ENCODE data around the gene LARP4B.

The LARP4B gene

DNA sequence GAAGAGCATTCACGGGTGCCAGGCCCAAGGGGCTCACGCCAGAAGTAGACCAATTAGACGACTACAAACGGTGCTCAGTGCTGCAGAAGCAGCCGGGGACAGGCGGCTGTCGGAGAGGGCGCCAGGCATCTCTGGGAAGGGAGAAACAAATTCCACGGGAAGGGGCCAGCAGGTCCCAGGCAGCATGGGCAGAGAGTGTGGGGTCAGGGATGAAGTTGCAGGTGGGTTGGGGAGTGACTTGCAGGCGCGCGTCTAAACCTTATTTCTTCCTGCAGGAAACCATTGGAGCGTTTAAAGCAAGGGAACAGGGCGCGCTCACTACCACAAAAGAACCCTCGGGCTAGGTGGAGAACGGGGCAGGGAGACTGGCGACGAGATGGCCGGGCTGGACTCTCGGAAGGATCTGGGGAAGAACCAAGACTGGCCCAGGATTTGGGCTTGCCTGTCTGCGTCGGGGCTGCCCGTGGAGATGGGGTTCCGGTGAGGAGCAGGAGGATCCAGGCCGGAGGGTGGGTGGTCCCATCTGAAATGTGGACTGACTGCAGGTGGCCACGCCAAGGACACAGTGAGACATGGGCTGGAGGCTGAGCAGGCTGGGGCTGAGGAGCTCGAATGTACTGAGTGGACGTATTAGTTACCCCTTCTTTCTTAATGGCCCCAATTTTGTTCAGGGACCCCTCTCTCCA is 125.7 kb downstream of the LARP4B start:
- no peak for DNase-seq

DNA sequence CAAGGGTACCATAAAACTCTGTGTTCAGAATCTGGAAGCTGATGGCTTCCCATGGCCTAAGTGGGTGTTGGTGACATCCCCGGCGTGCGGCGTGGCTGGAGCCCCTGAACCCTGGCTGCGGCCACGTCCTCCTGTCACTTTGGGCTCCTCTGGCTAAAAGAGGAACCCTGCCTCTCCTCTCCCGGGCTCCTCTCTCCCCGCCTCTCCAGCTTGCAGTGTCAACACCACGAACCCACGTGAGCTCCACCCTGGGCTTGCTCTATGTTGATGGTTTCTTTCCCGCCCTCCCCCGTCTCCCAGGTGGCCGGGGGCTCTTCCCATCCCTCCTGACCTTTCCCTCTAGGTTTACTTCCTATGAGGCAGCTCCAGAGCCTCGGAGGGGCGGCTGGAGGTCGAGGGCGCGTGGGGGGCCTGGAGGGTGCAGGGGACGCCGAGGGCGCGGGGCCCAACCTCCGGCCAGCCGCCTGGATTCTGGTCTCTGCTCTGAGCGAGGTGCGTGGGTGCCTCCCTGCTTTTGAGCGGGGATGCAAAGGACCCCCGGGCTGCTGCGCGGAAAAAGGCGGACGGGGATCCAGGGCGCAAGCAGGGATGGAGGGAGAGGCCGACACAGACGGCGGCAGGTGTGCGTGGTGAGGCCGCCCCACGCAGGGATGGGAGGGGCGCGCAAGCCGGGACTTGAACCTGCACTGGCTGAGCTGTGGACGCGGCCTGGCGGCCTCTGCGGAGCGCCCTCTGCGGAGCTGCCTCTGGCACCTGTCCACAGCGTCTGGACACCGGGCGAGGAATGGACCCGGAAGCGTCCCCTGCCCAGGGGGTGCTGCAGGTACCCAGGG is 126.5 kb downstream of the LARP4B start:
- DNase-seq: no peak

DNA sequence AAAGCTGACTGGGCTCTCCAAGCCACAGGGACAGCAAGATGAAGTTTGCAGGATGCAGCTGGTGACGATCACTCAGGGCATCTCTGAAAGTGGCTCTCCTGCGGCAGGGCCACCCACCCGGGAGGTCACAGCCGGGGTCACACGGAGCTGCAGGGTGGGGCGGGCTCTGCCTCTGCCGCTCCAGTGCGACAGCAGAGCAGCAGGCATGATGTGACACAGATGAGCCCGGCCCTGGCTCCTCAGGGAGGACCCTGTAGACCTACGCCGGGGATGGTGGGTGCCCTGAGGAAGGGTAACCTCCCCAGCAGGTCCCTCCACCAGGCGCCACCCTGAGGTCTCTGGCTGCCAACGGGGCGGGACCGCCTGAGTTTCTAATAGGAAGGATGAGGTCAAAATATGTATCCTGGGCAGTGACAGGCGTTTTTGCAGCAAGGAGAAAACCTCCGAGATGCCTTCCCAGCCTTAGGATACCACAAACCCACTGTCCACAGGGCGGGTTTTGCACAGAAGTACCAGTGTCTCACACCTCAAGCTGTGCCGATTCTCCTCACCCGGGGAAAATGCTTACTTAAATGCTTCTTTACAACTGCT is 127.2 kb downstream of the LARP4B start:
- no peak for DNase-seq

DNA sequence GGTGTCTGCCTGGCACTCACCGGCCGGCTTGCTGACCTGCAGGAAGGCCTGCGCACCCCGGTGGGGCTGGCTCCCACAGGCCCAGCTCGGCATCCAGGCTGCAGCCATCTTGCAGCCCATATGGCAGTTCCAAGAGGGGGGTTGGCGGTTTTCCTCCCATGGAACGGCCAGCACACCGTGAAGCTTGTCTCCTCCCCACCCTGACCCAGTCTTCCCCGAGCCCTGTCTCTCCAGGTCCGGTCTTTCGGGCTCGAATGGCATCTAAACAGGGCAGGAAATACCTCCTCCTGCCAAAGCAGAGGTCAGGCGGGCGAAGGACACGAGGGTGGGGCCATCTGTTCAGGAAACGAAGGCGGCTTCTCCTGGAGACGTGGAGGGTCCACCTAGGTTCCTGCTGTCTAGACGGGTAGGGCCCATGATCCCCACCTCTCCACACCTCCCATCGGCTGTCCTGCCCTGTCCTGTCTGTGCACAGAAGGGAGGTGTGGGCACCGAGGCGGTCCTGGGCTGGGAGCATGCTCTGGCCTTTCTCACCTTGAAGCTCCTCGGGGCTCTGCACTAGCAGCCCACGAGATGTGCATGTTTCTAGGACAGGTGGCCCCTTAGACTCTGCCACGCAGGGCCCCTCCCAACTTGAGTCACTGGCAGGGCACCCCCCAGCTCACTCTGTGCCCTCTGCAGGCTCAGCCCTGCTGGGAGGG is 128.3 kb downstream of the LARP4B start:
- no peak for DNase-seq

DNA sequence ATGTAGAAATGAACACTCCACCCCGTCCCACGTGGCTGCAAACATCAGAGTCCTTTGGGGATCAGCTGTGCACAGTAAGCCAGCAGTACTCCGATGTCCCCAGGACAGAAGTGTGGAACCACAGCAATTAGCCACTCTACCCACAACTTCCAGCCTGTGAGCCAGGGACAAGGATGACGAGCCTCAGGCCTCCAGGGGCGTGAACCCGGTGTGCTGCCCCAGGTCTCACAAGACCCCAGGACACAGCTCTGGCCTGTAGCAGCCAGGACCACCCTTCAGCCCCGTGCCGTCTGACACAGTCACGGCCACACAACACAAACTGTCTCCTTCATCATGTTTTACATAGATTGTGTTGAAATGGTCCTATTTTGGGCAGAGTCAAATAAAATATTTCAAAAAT is 129.0 kb downstream of the LARP4B start:
- no peak for DNase-seq

DNA sequence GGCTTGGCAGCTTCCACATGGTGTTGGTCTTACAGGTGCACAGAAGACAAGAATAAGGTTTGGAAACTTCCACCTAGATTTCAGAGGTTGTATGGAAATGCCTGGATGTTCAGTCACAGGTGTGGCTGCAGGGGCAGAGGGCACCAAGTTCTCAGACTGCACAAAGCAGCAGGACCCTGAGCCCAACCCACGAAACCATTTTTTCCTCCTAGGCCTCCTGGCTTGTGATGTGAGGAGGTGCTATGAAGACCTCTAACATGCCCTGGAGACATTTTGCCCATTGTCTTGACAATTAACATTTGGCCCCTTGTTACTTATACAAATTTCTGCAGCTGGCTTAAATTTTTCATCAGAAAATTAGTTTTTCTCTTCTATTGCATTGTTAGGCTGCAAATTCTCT is 134.3 kb downstream of the LARP4B start:
- DNase-seq: no peak

DNA sequence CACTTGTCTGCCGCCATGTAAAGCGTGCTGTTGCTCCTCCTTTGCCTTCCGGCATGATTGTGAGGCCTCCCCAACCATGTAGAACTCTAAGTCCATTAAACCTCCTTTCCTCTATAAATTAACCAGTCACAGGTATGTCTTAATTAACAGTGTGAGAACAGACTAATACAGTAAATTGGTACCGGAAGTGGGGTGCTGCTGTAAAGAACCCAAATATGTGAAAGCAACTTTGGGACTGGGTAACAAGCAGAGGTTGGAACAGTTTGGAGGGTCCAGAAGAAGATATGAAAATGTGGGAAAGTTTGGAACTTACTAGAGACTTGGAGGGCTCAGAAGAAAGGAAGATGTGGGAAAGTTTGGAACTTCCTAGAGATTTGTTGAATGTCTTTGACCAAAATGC is 135.3 kb downstream of the LARP4B start:
- DNase-seq: no peak

DNA sequence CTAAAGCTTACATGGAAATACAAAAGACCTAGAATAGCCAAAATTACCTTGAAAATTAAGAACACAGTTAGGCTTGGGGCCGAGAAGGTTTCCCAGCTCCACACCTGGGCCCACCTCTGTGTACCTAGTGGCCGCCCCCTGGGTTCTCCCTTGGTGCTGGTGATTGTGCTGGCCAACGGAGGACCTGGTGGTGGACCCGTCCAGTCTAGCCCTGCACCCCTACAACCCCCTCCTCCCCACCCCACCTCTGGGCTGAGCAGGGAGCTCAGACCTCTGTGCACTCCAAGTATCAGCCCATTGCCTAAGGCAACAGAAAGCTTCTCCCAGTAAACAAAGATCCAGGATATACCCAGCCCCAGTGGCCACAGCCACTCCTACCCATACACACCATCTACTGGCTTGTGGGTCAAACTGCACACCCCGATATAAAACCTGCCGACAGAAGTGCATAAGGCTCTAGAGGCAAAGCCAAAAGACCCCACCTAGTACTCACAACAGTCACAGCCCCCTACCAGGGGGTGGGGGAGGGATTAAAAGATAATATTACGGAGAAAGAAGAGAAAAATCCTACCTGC is 137.0 kb downstream of the LARP4B start:
- no peak for DNase-seq

DNA sequence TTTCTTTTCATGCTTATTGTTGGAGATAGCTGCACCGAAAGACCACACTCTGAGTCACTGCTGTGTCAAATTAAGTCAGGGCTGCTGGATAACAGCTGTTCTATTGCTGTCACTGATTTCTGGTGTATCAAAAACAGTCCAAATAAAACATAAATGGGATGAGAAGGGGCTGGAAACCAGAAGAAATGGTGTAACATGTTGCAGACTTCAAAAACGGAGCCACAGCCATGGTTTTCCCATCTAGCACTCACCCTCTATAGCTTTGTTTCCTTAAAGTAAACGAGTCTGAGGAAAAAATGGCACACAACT is 138.8 kb downstream of the LARP4B start:
- no peak for DNase-seq

DNA sequence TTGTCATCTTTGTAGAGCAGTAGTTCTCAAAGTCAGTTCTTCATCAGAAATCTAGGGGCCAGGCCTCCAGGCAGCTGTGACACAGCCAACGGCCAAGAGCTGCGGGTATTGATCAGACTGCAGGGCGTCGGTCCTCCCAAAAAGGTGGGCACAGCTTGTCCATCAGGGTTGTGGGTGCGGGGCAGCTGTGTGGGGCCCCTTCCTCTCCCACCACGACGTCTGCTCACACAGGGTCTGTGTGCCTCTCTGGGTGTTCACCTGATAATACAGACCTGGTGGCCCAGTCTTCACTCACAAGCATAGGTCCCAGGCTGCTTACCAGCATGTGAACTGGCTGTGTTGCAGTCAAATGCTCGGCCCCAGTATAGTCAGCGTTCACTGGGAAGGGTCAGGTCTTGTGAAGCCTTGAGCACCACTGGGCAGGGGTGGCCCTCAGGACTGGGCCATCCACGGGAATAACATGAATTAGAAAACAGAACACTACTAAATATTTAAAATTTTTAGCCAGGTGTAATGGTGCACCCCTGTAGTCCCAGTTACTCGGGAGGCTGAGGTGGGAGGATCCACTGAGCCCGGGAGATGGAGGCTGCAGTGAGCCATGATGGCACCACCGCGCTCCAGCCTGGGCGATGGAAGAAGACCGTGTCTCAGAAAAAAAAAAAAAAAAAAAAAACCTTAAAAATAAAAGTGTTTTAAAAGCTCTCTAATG is 139.3 kb downstream of the LARP4B start:
- DNase-seq: no peak

DNA sequence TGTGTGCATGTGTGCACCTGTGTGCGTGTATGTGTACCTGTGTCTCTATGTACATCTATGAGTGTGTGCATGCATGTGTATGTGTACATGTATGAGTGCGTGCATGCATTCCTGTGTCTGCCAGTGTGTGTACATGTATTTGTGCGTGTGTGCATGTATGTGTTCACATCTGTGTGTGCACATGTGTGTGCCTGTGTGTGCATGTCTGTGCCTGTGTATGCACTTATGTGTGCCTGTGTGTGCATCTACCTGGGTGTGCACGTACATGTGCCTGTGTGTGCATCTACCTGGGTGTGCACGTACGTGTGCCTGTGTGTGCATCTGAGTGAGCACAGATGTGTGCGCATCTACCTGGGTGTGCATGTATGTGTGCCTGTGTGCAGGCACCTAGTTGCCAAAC is 139.9 kb downstream of the LARP4B start:
- no peak for DNase-seq

DNA sequence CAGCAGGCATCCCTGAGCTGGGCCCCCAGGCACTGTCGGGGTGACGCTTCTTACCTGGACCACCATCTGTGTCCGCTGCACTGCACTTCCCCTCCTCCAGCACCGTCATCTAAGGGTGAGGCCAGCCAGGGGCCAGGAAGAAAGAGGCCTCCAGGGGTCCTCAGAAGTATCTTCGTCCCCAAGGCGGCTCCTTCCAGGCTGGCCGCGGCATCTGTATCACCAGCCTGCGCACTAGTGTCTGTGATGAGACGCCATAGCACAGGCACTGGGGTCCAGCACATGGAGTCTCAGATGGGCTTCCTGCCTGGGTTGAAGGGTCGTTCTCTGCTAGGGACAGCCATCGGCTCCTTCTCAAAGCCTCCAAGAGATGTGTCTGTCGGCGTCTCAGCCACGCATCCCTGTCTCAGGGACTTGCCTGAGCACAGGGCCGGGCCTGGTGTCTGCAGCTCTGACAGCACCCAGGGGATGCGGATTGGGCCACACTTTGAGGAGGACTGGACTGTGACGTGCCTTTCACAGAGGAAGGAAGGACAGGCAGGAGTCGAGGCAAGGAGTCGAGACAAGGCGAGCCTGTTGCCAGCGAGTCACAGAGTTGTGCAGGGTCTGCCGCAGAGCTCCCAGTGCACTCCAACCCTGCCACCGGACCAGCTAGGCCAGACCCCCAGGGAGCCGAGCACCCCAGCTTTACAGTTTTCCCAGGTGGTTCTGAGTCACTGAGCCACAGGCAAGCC is 140.5 kb downstream of the LARP4B start:
- no peak for DNase-seq

DNA sequence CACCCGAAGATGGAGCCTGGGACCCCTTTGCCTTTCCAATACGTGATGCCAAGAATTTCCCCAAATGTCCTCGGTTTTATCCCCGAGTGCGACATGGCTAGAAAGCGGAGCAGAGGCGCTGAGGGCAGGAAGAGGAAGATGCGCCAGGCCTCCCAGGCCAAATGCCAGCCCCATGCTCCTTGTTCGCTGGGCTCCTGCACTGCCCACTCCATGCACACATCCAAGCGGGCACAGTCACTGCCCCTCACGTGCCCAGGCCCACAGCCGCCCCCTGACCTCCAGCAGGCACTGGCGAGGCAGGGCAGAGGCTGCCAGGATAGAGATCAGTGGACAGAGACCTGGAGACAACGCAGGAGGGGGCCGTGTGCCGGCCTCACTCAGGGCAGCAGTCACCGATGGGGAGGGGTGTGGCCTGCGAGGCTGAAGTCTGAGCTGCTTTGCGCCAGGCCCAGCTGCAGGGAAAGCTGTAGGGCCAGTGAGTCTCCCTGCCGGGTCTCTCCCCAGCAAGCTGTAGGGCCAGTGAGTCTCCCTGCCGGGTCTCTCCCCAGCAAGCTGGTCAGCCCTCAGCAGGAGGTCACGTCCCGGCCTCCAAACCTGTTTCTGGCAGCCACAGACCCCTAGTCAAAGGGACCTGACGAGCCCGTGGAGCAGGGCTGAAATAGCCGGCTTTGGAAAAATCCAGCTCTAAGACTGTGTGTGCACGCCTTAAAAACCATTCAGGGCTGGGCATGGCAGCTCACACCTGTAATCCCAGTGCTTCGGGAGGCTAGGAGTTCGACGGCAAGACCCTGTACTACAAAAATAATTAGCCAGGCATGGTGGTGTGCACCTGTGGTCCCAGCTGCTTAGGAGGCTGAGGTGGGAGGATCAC is 141.4 kb downstream of the LARP4B start:
- DNase-seq: no peak

DNA sequence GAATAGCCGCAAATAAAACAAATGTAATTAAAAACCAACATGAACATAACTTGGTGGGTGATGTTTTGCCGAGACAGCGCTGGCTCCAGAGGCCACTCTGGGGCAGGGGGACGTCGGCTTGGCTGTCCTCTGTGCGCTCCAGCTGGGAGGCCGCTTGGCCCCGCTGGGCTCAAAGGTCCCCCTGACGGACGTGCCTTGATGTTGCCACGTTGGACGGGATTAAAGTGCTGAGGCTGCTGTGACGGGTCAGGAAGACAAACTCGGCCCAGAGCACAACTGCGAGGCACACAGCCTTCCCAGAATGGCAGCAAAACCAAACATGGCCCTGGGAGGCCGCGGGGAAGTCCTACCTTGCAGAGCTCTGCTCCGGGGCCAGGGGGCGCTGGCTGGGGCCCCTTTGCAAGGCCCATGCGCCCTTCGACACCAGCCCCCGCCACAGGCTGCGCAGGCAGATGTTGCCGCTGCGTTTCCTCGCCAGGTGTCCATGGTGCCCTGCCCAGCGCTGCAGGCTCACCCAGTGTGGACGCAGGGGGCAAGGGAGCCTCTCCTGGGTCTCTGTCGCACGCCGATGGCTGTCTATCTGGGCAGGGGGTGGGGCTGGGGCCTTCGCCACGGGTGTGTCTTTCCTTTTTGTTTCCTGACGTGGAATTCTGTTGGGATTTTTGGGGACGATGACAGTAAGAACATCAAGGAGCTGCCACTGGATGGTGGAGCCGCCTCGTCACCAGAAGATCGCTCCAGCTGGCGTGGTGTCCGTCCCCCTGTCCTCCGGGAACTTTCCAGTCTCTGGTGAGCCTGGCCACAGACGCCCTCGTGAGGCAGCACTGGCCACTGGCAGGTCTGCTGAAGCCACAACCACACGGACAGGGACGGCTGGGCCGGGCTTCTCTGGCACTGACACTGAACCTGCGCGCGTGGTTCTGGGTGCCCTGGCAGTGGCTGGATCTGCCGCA is 142.4 kb downstream of the LARP4B start:
- peak; percentile 64 for DNase-seq

DNA sequence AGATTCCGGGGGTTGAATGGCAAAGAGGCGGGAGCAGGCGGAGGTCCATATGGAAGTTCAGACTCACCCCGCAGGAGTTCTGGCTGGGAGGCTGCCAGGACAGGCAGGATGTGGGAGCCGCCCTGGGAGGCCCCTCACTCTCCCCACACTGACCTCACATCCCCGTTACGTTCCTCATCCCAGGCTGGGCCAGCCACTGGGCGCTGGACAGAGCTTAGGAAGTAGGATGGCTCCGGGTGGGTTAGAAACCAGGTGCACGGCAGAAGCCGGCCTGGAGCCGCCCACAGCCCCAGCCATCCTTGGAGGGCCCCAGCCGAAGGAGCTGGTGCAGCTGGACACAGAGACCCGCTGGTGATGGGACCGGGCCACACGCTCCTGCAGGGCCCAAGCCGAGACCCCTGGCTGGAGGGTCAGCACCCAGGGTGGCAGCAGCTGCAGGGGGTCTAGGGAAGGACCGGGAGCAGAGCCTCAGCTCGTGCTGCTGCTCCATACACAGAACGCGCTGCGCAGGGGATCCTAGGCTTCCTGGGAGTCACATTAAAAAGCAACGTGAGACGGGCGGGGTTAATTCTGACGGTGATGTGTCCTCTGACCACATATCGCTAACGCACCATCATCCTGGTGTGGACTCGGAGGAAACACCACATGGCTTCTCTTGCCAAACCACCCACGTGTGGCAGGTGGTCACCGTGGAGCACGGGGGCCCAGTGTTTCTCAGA is 143.4 kb downstream of the LARP4B start:
- DNase-seq: no peak

DNA sequence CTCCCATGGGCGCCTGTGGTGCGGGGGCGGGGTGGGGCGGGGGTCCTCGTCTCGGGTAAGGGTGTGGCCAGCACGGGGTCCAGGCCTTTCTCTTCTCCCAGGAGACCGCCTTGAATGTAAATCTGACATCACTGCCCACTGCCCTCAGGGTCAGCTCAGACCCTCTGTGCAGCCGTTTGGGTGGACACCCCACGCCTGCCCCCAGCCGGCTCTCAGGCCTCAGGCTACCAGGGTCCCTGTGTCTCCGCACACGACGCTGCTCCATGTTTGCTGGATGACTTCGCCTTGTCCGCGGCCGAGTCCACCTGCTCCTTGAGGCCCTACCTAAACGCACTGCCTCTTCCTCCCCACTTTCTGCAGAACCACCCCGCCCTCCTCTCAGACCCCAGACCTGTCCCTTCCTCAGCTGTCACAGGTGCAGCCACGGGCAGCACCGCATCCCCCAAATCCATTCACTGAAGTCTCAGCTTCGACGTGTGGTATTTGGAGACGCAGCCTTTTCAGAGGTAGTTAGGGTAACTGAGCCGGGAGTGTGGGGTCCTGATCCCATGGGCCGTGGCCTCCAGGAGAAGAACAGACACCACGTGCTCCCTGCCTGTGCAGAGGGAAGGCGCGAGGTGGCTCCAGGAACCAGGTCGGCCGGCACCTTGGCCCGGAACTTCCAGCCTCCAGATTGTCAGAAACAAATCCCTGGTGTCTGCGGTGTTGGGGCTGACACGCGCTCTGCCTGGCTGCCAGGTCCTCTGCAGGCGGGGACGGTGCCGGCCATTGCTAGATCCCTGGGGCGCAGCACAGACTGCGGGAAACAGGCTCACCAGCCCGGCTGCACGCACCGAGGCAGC is 144.7 kb downstream of the LARP4B start:
- DNase-seq: no peak

DNA sequence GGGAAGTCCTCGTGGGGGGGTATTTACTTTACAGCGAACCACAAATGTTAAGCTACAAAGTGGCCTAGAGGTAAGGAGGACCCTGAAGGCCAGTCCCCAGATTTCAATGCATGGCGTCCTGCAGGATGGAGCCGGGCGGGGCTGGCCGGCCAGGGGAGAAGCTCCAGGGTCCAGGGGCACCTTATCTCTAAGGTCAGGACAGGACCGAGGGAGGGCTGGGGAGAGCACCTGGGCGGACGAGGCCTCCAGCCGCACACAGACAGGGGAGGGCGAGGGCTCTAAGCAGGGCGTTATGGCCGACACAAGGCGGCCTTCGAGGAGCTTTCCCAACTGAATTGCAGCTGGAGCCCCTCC is 145.7 kb downstream of the LARP4B start:
- no peak for DNase-seq

Data from activated CD4-positive, alpha-beta T cell treated with anti-CD3 and anti-CD28 coated beads for 48 hours (primary cell).